Measurements from ENCODE around the gene GFI1B.

- TF ChIP-seq CTCF (IDR thresholded peaks at IDR 0.05) (no peak), POLR2A (IDR thresholded peaks at IDR 0.05) (no peak)
These were observed 25.9 kb downstream of the GFI1B start for GRCh38 chr9:133004091-133004998.

Measured in adrenal gland (tissue), 5 donors.